GM06990 (cell line): ENCODE measurements around the gene MAP2.

Experiments
- DNase-seq: peaks from one replicate; pipeline ENCODE4 v3.0.0-alpha.2; 2011; ENCODE audit not compliant: insufficient read length; ENCODE audit errors: extremely low read depth
- H3K27me3 ChIP-seq: replicated peaks from 2 replicates; pipeline ENCODE4 v1.6.0; 2011; ENCODE audit warnings: low read length; ENCODE audit not compliant: control insufficient read depth, insufficient read depth
- H3K36me3 ChIP-seq: 2 replicates; pipeline ENCODE4 v1.5.1; 2011; ENCODE audit warnings: low read length; ENCODE audit not compliant: control insufficient read depth, insufficient read depth
- H3K4me3 ChIP-seq: replicated peaks from 2 replicates; pipeline ENCODE4 v1.5.1; 2011; ENCODE audit warnings: low read depth, mild to moderate bottlenecking, control low read depth, low read length
- CTCF ChIP-seq: IDR thresholded peaks from 2 replicates; pipeline ENCODE4 v1.5.1; 2011; ENCODE audit warnings: low read length, control low read depth, mild to moderate bottlenecking, inconsistent platforms; ENCODE audit not compliant: insufficient read depth, poor library complexity, severe bottlenecking

MAP2 gene

GRCh38 chr2:209619782-209620181 lies 195.9 kb downstream of the MAP2 start:
- TF ChIP-seq CTCF, result no peak
- H3K36me3 ChIP-seq, result no peaks in the 10 kb centered on the region
- H3K27me3 ChIP-seq, result no peaks in the 10 kb centered on the region
- no peak overlapping the region for H3K4me3 ChIP-seq
- DNase-seq, result peak; percentile 2

DNA sequence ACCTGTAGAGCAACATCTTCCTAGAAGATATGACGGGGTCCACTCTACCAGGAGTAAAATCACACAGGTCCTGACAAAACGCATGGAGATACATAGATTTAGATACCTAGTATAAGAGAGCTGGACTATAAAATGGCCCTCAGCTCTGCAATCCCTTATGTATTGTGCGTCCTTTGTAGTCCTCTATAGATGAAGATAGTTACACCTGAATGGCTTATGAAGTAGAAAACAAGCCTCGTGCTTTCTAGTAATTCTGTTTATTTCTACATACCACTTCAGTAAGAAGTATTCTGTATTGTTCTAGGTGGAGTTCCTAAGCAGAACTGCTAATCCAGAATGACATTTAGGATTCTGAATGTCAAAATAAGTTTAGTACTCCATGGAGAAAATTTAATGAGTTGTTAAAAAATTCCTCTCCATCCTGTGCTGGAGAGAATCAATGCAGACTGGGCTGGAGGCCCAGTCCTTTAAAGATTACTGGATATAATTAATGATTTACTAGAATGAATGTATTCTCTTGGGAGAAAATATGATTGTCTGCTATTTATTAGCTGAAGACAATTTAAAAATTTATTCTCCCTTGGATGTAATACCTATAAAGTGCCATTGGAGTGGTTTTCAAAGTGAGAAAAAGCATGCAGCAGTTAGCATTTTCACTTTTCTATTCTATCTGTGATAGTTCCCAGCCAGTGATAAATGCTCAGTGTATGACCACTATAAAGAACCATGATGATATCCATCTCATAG lies 200.5 kb downstream of the MAP2 start:
- Histone ChIP-seq H3K4me3 (no peak overlapping the region), H3K36me3 (no peaks in the 10 kb centered on the region), H3K27me3 (no peaks in the 10 kb centered on the region)
- DNase-seq, result no peak
- no peak for TF ChIP-seq CTCF

GRCh38 chr2:209629597-209629996 lies 205.8 kb downstream of the MAP2 start:
- H3K36me3 ChIP-seq, result no peaks in the 10 kb centered on the region
- TF ChIP-seq CTCF, result no peak
- DNase-seq, result no peak
- no peaks in the 10 kb centered on the region; the same call in 1 of the 2 replicates for H3K27me3 ChIP-seq
- H3K4me3 ChIP-seq, result no peak overlapping the region

DNA sequence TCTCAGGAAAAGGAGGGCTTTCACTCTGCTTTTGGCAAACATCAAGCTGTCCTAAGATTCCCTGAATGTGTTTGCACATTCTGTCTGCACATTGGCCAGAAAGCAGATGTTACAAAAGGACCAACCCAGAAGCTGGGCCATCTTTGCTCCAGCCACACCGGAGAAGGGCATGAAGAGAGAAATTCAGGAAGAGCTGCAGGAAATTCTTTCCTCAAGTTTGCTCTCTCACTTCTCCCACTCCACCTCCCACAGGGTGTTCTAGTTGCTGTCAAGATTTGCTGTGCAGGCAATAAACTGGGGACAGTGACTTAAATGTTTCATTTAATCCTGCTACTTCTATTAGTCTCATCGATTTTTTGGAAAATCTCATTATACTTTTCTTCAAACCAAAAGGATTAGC lies 210.1 kb downstream of the MAP2 start:
- no peak for TF ChIP-seq CTCF
- no peak for DNase-seq
- no peaks in the 10 kb centered on the region for H3K36me3 ChIP-seq
- H3K4me3 ChIP-seq, result no peak overlapping the region
- H3K27me3 ChIP-seq, result no peaks in the 10 kb centered on the region; the same call in 1 of the 2 replicates

DNA sequence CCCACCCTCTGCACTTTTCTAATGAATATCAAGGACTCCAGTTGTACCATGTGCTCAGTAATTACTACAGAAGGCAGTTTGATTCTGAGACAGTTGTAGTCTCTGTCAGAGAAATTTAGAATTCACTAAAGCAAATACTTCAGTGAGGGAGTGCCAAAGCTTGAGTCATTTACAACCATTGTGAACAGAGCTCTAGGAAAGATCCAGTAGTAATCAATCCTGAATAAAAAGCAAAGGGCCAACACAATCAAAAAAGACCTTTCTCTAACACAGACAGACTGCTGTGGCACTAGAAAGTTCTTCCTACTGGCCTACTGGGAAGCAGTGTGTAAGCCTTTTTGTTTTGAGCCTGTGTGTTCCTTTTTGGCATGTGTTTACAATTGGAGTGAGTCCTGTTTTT lies 212.2 kb downstream of the MAP2 start:
- H3K4me3 ChIP-seq, result no peak overlapping the region
- H3K27me3 ChIP-seq, result no peaks in the 10 kb centered on the region; the same call in 1 of the 2 replicates
- no peak for TF ChIP-seq CTCF
- no peaks in the 10 kb centered on the region for H3K36me3 ChIP-seq
- DNase-seq, result no peak
